K562 treated with DMSO at 1 percent for 4 hours (cell line): ENCODE results near the gene FOS. TPM values are rescaled to one million over a fixed set of nuclear protein-coding genes. Genes with fewer than 3 reads are reported as not detected.

ENCODE experiments used
- total RNA-seq: library from RNA; unstranded; fragments of 300-600 nt; gene quantifications from 2 replicates; pipeline ENCODE4 v1.2.3, GENCODE V29; 2022; ENCODE audit not compliant: insufficient read depth

Gene FOS
- 5.5 and 10.7 TPM in 2 replicates for total RNA-seq

GRCh38 chr14:75278422-75279152 lies at the start of gene FOS:
Gene FOS (plus strand): TSS chr14:75278828. CDS start chr14:75278983, 155 bp downstream.

Other genes starting within 250 kb of the FOS start
- gene MLH3, start 227.4 kb upstream of the FOS start, total RNA-seq: 0.51 and 2.8 TPM in 2 replicates
- gene ACYP1, start 214.8 kb upstream of the FOS start, total RNA-seq: 24.6 and 26.2 TPM in 2 replicates
- gene ZC2HC1C, start 209.2 kb upstream of the FOS start, total RNA-seq: 4.2 and 5.8 TPM in 2 replicates
- 17.6 and 19.4 TPM in 2 replicates for gene NEK9, start 151.8 kb upstream of the FOS start, total RNA-seq
- gene TMED10, start 102.2 kb upstream of the FOS start, total RNA-seq: 65.5 and 76.6 TPM in 2 replicates
- 36.5 and 44.3 TPM in 2 replicates for gene JDP2, start 149.2 kb downstream of the FOS start, total RNA-seq
- 3.0 and 11.8 TPM in 2 replicates for gene BATF, start 243.6 kb downstream of the FOS start, total RNA-seq